Left lung (tissue), 10 donors: ENCODE data around the gene SUPT6H. TPM values are rescaled to one million over a fixed set of nuclear protein-coding genes. Genes with fewer than 3 reads are reported as not detected.

Experiments
- ATAC-seq: fragments of 200-7000 bp; cut with Tn5 transposase; one replicate; pipeline ENCODE4 v1.9.1; 2020; ENCODE audit warnings: moderate library complexity
- DNase-seq, 4 donors: peaks; one replicate each; pipeline ENCODE4 v3.0.0-alpha.2; 2013 to 2020
- H3K27ac ChIP-seq, 2 donors: fragments of 200-600 bp; sonication (generic) in 1 of 2; one replicate each; pipeline versions ENCODE4 v1.5.0 to v1.8.0; 2020 to 2021
- H3K27me3 ChIP-seq, 2 donors: fragments of 200-600 bp; sonication (generic) in 1 of 2; one replicate each; pipeline versions ENCODE4 v1.5.0 to v1.8.0; 2020 to 2021
- H3K36me3 ChIP-seq, 2 donors: fragments of 200-600 bp; sonication (generic) in 1 of 2; one replicate each; pipeline versions ENCODE4 v1.5.0 to v1.8.0; 2020 to 2021
- H3K4me1 ChIP-seq, 2 donors: fragments of 200-600 bp; one replicate each; pipeline ENCODE4 v1.8.0; 2021
- H3K4me3 ChIP-seq, 2 donors: fragments of 200-600 bp; sonication (generic) in 1 of 2; one replicate each; pipeline versions ENCODE4 v1.5.0 to v1.8.0; 2020 to 2021; ENCODE audit warnings: mild to moderate bottlenecking in 1 of 2
- H3K9me3 ChIP-seq, 2 donors: fragments of 200-600 bp; sonication (generic) in 1 of 2; one replicate each; pipeline versions ENCODE4 v1.5.0 to v1.8.0; 2020 to 2021
- intact Hi-C, 2 donors: fragments of 100-400 bp; cut with DNase I; formaldehyde crosslinking; loops; one replicate each; pipeline versions ENCODE4 v1.11.2 to v1.14.2; 2022
- polyA plus RNA-seq, 6 donors: library from polyadenylated mRNA; unstranded; fragments of 120-200 nt; gene quantifications; one replicate each; pipeline ENCODE4 v1.2.1, GENCODE V29; 2013; ENCODE audit not compliant: insufficient read length in 6 of 6
- total RNA-seq, 2 donors: library from RNA; stranded (reverse); fragmentation: NEBNext Ultra II Directional; extraction: Animal tissue kit (Norgen Biotek cat#: 25700); gene quantifications; one replicate each; pipeline ENCODE4 v1.2.1, GENCODE V29; 2021
- TF ChIP-seq, protein P1 (sequence below), 2 donors: fragments of 200-600 bp; sonication (generic) in 1 of 2; IDR thresholded peaks; one replicate each; pipeline versions ENCODE4 v1.5.0 to v1.8.0; 2021; ENCODE audit warnings: antibody characterized with exemption in 2 of 2
- donor health status: DM: no; HTN: yes; CAD: no.
- donor health status: DM: no; HTN: no; CAD: no.

The SUPT6H gene
- total and polyA plus RNA-seq, 8 donors: 55.1 to 76.1 (median 72.9) TPM

DNA sequence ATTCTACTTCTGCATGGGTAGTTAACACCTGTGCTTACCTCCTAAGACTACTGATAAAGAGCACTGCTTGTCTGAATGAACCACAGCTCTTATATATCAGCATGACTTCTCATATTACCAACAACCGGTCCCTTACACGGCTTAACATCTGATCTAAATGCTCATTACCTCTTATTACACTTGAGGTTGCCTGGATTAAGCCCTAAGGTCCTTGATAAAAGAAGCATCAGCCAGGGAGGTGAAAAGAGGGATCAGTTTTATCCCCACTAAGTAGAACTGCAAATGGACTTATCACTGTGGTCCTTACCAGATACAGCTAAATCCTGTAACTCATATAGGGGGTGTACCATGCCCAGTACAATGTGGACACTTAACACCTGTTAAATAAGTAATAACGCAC lies 39.8 kb upstream of the SUPT6H start:
- no peaks in the 10 kb centered on the region for H3K9me3 ChIP-seq
- intact Hi-C loops: no loop called here

DNA sequence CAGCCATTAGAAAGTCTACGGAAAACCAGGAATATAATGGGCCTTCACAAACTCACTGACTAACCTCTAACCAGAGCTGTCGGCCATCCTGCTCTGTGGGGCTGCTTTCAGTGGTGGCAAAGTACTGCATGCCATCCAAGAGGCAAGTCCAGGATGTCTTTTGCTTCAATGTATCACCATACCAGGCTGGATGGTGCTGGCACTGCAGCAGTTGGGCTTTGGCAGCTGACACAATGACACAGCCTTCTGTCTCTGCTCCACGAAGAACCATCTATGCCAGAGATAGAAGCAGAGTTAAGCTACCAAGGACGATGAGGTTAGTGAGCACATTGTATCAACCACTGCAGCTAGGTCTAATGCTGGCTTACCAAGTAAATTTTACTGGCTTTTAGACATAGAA lies 38.3 kb upstream of the SUPT6H start:
- TF ChIP-seq, protein P1, sequence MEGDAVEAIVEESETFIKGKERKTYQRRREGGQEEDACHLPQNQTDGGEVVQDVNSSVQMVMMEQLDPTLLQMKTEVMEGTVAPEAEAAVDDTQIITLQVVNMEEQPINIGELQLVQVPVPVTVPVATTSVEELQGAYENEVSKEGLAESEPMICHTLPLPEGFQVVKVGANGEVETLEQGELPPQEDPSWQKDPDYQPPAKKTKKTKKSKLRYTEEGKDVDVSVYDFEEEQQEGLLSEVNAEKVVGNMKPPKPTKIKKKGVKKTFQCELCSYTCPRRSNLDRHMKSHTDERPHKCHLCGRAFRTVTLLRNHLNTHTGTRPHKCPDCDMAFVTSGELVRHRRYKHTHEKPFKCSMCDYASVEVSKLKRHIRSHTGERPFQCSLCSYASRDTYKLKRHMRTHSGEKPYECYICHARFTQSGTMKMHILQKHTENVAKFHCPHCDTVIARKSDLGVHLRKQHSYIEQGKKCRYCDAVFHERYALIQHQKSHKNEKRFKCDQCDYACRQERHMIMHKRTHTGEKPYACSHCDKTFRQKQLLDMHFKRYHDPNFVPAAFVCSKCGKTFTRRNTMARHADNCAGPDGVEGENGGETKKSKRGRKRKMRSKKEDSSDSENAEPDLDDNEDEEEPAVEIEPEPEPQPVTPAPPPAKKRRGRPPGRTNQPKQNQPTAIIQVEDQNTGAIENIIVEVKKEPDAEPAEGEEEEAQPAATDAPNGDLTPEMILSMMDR (IDR thresholded peaks at IDR 0.05): no peak
- ATAC-seq (no peak), DNase-seq (no peak)
- H3K36me3 ChIP-seq: peaks cover 4 to 100% of the 10 kb centered on the region in 2 donors
- H3K4me1 ChIP-seq: no peaks in the 10 kb centered on the region
- H3K27ac ChIP-seq: no peak overlapping the region
- intact Hi-C loops: no loop called here
- no peaks in the 10 kb centered on the region for H3K27me3 ChIP-seq
- no peaks in the 10 kb centered on the region for H3K9me3 ChIP-seq
- H3K4me3 ChIP-seq: no peak overlapping the region

More for the DNA sequence above, 39.8 kb upstream of the SUPT6H start:
- H3K27ac ChIP-seq: no peak overlapping the region
- peaks cover 4 to 100% of the 10 kb centered on the region in 2 donors for H3K36me3 ChIP-seq
- no peaks in the 10 kb centered on the region for H3K4me1 ChIP-seq
- no peaks in the 10 kb centered on the region for H3K27me3 ChIP-seq
- no peak overlapping the region for H3K4me3 ChIP-seq
- TF ChIP-seq, protein P1 (IDR thresholded peaks at IDR 0.05): no peak
- DNase-seq (no peak), ATAC-seq (no peak)

DNA sequence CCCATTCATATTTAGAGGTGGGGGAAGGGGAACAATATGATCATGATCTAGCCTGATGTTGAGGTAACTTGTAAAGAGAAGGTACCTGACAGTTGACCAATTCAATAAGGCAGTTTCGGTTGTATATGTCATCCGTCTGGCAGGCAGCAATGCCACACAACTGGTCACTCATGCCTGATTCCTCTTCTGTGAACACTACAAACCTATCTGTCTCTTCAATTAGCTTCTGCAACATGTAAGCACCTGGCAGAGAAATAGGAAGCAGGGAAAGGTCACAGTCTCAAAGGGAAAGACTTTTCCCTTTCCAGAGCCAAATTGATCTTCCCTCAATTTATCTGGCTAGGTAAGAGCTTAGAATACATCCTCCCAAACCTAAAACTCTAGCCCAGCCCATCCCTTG lies 37.9 kb upstream of the SUPT6H start:
- Histone ChIP-seq H3K36me3 (peaks cover 4 to 100% of the 10 kb centered on the region in 2 donors), H3K27me3 (no peaks in the 10 kb centered on the region), H3K4me1 (no peaks in the 10 kb centered on the region), H3K27ac (no peak overlapping the region), H3K4me3 (no peak overlapping the region), H3K9me3 (no peaks in the 10 kb centered on the region)
- ATAC-seq (no peak), DNase-seq (no peak)
- intact Hi-C loops: no loop called here
- TF ChIP-seq, protein P1 (IDR thresholded peaks at IDR 0.05): no peak

DNA sequence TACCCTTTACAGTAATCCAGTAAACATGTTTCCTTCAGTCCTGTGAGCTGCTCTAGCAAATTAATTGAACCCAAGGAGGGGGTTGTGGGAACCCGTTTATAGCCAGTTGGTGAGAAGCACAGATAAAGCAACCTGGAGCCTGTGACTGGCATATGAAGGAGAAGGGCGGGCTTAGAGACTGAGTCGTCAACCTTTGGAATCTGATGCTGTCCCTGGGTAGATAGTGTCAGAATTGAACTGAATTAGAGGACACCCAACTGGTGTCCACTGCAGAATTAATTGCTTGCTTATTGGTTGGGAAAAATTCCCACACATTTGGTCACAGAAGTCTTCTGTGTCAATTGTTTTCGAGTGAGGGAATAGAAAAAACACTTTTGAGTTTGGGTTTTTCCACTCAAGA lies 35.2 kb upstream of the SUPT6H start:
- Histone ChIP-seq H3K27me3 (no peaks in the 10 kb centered on the region), H3K4me1 (no peaks in the 10 kb centered on the region), H3K27ac (no peak overlapping the region), H3K4me3 (no peak overlapping the region), H3K9me3 (no peaks in the 10 kb centered on the region), H3K36me3 (peaks cover 0 to 100% of the 10 kb centered on the region in 2 donors)
- TF ChIP-seq, protein P1 (IDR thresholded peaks at IDR 0.05): no peak
- intact Hi-C loops: no loop called here
- ATAC-seq (no peak), DNase-seq (no peak)

DNA sequence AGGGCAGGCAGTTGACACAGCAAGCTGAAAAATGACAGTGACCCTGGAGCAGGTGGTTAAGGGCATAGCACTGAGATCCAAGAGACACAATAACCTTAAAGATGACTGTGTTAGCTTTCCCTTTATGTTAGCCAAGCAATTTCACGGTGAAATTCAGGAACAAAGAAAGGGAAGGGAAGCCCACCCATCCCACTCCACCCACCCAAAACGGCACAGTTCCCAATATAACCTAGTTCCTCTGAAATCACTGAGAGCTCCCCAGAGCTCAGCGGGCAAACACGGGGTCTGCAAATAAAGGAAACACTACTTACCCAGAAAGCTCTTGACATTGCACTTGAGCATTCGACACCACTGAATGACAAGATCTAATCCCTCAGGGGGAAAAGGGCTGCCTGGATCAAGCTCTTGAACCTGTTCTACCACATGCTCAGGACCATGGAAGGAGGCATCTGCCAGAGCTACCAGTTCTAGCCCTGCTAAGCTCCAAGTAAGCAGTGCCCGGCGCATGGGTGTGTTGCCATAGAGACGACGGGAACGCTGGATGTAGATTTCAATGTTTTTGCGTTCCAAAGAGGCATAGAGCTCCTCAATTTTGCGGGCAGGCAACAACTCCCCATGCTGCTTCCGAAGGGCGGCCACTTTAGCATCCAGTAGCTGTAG lies 27.7 kb upstream of the SUPT6H start:
- intact Hi-C loops: no loop called here
- DNase-seq: no peak
- Histone ChIP-seq H3K4me3 (no peak overlapping the region), H3K9me3 (no peaks in the 10 kb centered on the region), H3K27ac (no peak overlapping the region), H3K4me1 (no peaks in the 10 kb centered on the region), H3K36me3 (peaks cover 8 to 100% of the 10 kb centered on the region in 2 donors), H3K27me3 (no peaks in the 10 kb centered on the region)
- TF ChIP-seq, protein P1 (IDR thresholded peaks at IDR 0.05): no peak
- ATAC-seq: no peak
